H9 (cell line): ENCODE results near the gene TEX10. TPM values are rescaled to one million over a fixed set of nuclear protein-coding genes. Genes with fewer than 3 reads are reported as not detected.

ENCODE experiments used
- DNase-seq: peaks from one replicate; pipeline ENCODE4 v3.0.0-alpha.2; 2017
- H2AFZ ChIP-seq: one replicate; pipeline ENCODE4 v1.6.1; 2013; ENCODE audit warnings: mild to moderate bottlenecking, low read length, control low read depth, moderate library complexity
- H2AK5ac ChIP-seq: 2 replicates; pipeline ENCODE4 v1.6.1; 2013; ENCODE audit warnings: low read length, control low read depth, mixed read lengths; ENCODE audit not compliant: insufficient read length
- H2BK120ac ChIP-seq: one replicate; pipeline ENCODE4 v1.6.1; 2013; ENCODE audit warnings: low read depth, mild to moderate bottlenecking, low read length, control low read depth, inconsistent platforms; ENCODE audit not compliant: poor library complexity, severe bottlenecking
- H2BK12ac ChIP-seq: 2 replicates; pipeline ENCODE4 v1.6.1; 2013; ENCODE audit warnings: low read length, control low read depth, mixed read lengths, low read depth; ENCODE audit not compliant: insufficient read length
- H2BK15ac ChIP-seq: 2 replicates; pipeline ENCODE4 v1.6.1; 2013; ENCODE audit warnings: low read depth, low read length, control low read depth
- H2BK20ac ChIP-seq: one replicate; pipeline ENCODE4 v1.6.1; 2013; ENCODE audit warnings: low read depth, mild to moderate bottlenecking, low read length, control low read depth, inconsistent platforms; ENCODE audit not compliant: poor library complexity, severe bottlenecking
- H2BK5ac ChIP-seq: 2 replicates; pipeline ENCODE4 v1.6.1; 2013; ENCODE audit warnings: low read length, control low read depth, mixed read lengths; ENCODE audit not compliant: insufficient read length
- H3K14ac ChIP-seq: 2 replicates; pipeline ENCODE4 v1.6.1; 2013; ENCODE audit warnings: low read length, control low read depth; ENCODE audit not compliant: insufficient read depth
- H3K18ac ChIP-seq: 2 replicates; pipeline ENCODE4 v1.6.1; 2013; ENCODE audit warnings: low read depth, mild to moderate bottlenecking, mixed read lengths, low read length, control low read depth; ENCODE audit not compliant: insufficient read length
- H3K23ac ChIP-seq: 2 replicates; pipeline ENCODE4 v1.6.1; 2013; ENCODE audit warnings: low read length, control low read depth, mixed read lengths, low read depth; ENCODE audit not compliant: insufficient read length
- H3K23me2 ChIP-seq: 2 replicates; pipeline ENCODE4 v1.6.1; 2013; ENCODE audit warnings: low read depth, mild to moderate bottlenecking, mixed read lengths, low read length, control low read depth; ENCODE audit not compliant: insufficient read length, poor library complexity, severe bottlenecking
- H3K27ac ChIP-seq: 2 replicates; pipeline ENCODE4 v1.5.1; 2013; ENCODE audit warnings: low read length, control low read depth, mixed read lengths, low read depth; ENCODE audit not compliant: insufficient read length
- H3K27me3 ChIP-seq: 2 replicates; pipeline ENCODE4 v1.6.1; 2013; ENCODE audit warnings: low read length, control low read depth, inconsistent platforms; ENCODE audit not compliant: insufficient read depth
- H3K4ac ChIP-seq: 2 replicates; pipeline ENCODE4 v1.6.1; 2013; ENCODE audit warnings: low read depth, mild to moderate bottlenecking, control low read depth, inconsistent platforms, low read length, moderate library complexity
- H3K4me1 ChIP-seq: 2 replicates; pipeline ENCODE4 v1.6.1; 2013; ENCODE audit warnings: low read length, control low read depth, inconsistent platforms; ENCODE audit not compliant: insufficient read depth
- H3K4me2 ChIP-seq: 2 replicates; pipeline ENCODE4 v1.6.1; 2013; ENCODE audit warnings: low read length, control low read depth, mixed read lengths; ENCODE audit not compliant: insufficient read length, insufficient read depth
- H3K56ac ChIP-seq: 2 replicates; pipeline ENCODE4 v1.6.1; 2013; ENCODE audit warnings: low read depth, mild to moderate bottlenecking, mixed read lengths, low read length, control low read depth; ENCODE audit not compliant: insufficient read length
- H3K79me1 ChIP-seq: 2 replicates; pipeline ENCODE4 v1.6.1; 2013; ENCODE audit warnings: low read depth, mild to moderate bottlenecking, moderate library complexity, low read length, control low read depth, inconsistent platforms; ENCODE audit not compliant: insufficient read depth, poor library complexity, severe bottlenecking
- H3K79me2 ChIP-seq: 2 replicates; pipeline ENCODE4 v1.6.1; 2013; ENCODE audit warnings: low read length, control low read depth, inconsistent platforms; ENCODE audit not compliant: insufficient read depth
- H3K9ac ChIP-seq: 2 replicates; pipeline ENCODE4 v1.6.1; 2013; ENCODE audit warnings: low read length, control low read depth, mixed read lengths; ENCODE audit not compliant: insufficient read length; ENCODE audit errors: extremely low read depth
- H3K9me3 ChIP-seq: one replicate; pipeline ENCODE4 v1.6.1; 2013; ENCODE audit warnings: low read depth, low read length, inconsistent platforms; ENCODE audit not compliant: control insufficient read depth
- H3T11ph ChIP-seq: one replicate; pipeline ENCODE4 v1.6.1; 2013; ENCODE audit warnings: mild to moderate bottlenecking, low read length, control low read depth, inconsistent platforms
- H4K20me1 ChIP-seq: one replicate; pipeline ENCODE4 v1.6.1; 2013; ENCODE audit not compliant: control insufficient read depth, insufficient read length, insufficient read depth
- H4K5ac ChIP-seq: 2 replicates; pipeline ENCODE4 v1.6.1; 2013; ENCODE audit warnings: low read depth, mild to moderate bottlenecking, mixed read lengths, low read length, control low read depth; ENCODE audit not compliant: insufficient read length
- H4K8ac ChIP-seq: replicated peaks from 2 replicates; pipeline ENCODE4 v1.6.1; 2013; ENCODE audit warnings: low read length, control low read depth, mixed read lengths, low read depth; ENCODE audit not compliant: insufficient read length
- H4K91ac ChIP-seq: 2 replicates; pipeline ENCODE4 v1.6.1; 2013; ENCODE audit warnings: low read depth, mild to moderate bottlenecking, moderate library complexity, mixed read lengths, low read length, control low read depth; ENCODE audit not compliant: insufficient read length
- H3K27ac Mint-ChIP-seq, 3 experiments: 2 replicates in 2 of 3; 3 replicates in 1 of 3; pipeline ENCODE4 v1.8.0; 2020 to 2021; ENCODE audit warnings: mixed read lengths in 3 of 3, mild to moderate bottlenecking in 1 of 3, moderate library complexity in 1 of 3
- H3K27me3 Mint-ChIP-seq: 2 replicates; pipeline ENCODE4 v1.8.0; 2021; ENCODE audit warnings: low read depth, mild to moderate bottlenecking, moderate library complexity, mixed read lengths
- H3K36me3 Mint-ChIP-seq, 3 experiments: 2 replicates in 2 of 3; 3 replicates in 1 of 3; pipeline ENCODE4 v1.8.0; 2020 to 2021; ENCODE audit warnings: low read depth in 3 of 3, mixed read lengths in 3 of 3; ENCODE audit not compliant: insufficient read depth in 1 of 3
- H3K4me1 Mint-ChIP-seq, 2 experiments: 2 replicates each; pipeline ENCODE4 v1.8.0; 2020; ENCODE audit warnings: mixed read lengths in 2 of 2
- H3K4me3 Mint-ChIP-seq, 2 experiments: 2 replicates in 1 of 2; 3 replicates in 1 of 2; pipeline ENCODE4 v1.8.0; 2020 to 2021; ENCODE audit warnings: mild to moderate bottlenecking in 2 of 2, mixed read lengths in 2 of 2, moderate library complexity in 1 of 2
- H3K9me3 Mint-ChIP-seq, 2 experiments: 2 replicates in 1 of 2; 3 replicates in 1 of 2; pipeline ENCODE4 v1.8.0; 2020; ENCODE audit warnings: mild to moderate bottlenecking in 2 of 2, mixed read lengths in 2 of 2, moderate library complexity in 1 of 2
- WGBS: extraction: QIAGEN DNeasy Blood & Tissue Kit; methylation state at CpG from one replicate; pipeline ENCODE4 v1.1.7; 2013; ENCODE audit warnings: missing lambda C conversion rate, low lambda C conversion rate, mixed read lengths; ENCODE audit not compliant: insufficient read length; ENCODE audit errors: extremely low coverage; 5-methylcytosine and 5-hydroxymethylcytosine counted together
- total RNA-seq: library from RNA; stranded (reverse); gene quantifications from 2 replicates; pipeline ENCODE4 v1.2.1, GENCODE V29; 2021
- TF ChIP-seq, protein P1 (sequence below): fragments of 200-600 bp; sonication (generic); conservative IDR thresholded peaks from 3 replicates; pipeline ENCODE4 v1.8.0; 2021; ENCODE audit warnings: antibody characterized with exemption, mild to moderate bottlenecking

The TEX10 gene
- total RNA-seq, 1 experiment from 2014 or later, result 70.8 TPM

DNA sequence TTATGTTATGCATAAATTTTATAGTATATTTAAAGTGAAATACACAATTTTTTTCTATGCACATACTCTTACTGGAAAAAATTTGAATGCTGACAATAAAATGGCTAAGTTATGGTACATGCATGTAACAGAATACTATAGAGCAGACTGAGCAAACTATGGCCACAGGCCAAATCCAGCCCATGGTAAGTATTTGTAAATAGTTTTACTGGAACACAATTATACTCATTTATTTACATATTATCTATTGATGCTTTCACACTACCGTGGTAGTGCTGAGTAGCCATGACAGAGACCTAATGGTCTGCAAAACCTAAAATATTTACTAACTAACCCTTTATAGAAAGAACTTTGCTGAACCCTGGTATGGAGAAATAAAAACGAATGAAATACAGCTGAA, 45.7 kb downstream of the TEX10 start:
- Histone ChIP-seq H4K20me1 (no peaks in the 10 kb centered on the region), H4K8ac (no peak overlapping the region), H2BK120ac (no peak overlapping the region), H2BK12ac (no peak overlapping the region), H3K9ac (no peak overlapping the region), H3K23ac (no peak overlapping the region), H3K4me1 (no peaks in the 10 kb centered on the region), H3K27ac (no peak overlapping the region), H3K4me2 (no peak overlapping the region), H3K14ac (no peak overlapping the region), H3T11ph (no peak overlapping the region), H3K4ac (no peak overlapping the region), H2AFZ (no peak overlapping the region), H2AK5ac (no peak overlapping the region), H3K56ac (no peak overlapping the region), H2BK5ac (no peak overlapping the region), H4K5ac (no peak overlapping the region), H3K18ac (no peak overlapping the region), H3K23me2 (no peaks in the 10 kb centered on the region), H4K91ac (no peak overlapping the region), H3K27me3 (no peaks in the 10 kb centered on the region), H3K79me2 (0 out of 2 replicates have a peak, but pooled peaks cover 2% of the 10 kb centered on the region), H2BK15ac (no peak overlapping the region), H2BK20ac (no peak overlapping the region), H3K9me3 (no peaks in the 10 kb centered on the region), H3K79me1 (peaks cover 8% of the 10 kb centered on the region)
- Mint-ChIP-seq H3K27me3 (no peaks in the 10 kb centered on the region), H3K9me3 (peaks cover 0 to 2% of the 10 kb centered on the region in 2 experiments; a peak in 1 of 5 replicates), H3K36me3 (peaks cover 61 to 81% (median 79%) of the 10 kb centered on the region in 3 experiments; a peak in 6 of 7 replicates), H3K27ac (no peak overlapping the region; a peak in 1 of 7 replicates), H3K4me1 (peaks cover 13 to 16% of the 10 kb centered on the region in 2 experiments; a peak in 3 of 4 replicates), H3K4me3 (no peak overlapping the region)
- no peak for DNase-seq
- WGBS, result no CpG with 5 or more reads among the region's 2 CpGs
- TF ChIP-seq, protein P1, sequence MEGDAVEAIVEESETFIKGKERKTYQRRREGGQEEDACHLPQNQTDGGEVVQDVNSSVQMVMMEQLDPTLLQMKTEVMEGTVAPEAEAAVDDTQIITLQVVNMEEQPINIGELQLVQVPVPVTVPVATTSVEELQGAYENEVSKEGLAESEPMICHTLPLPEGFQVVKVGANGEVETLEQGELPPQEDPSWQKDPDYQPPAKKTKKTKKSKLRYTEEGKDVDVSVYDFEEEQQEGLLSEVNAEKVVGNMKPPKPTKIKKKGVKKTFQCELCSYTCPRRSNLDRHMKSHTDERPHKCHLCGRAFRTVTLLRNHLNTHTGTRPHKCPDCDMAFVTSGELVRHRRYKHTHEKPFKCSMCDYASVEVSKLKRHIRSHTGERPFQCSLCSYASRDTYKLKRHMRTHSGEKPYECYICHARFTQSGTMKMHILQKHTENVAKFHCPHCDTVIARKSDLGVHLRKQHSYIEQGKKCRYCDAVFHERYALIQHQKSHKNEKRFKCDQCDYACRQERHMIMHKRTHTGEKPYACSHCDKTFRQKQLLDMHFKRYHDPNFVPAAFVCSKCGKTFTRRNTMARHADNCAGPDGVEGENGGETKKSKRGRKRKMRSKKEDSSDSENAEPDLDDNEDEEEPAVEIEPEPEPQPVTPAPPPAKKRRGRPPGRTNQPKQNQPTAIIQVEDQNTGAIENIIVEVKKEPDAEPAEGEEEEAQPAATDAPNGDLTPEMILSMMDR, result no peak
